Peyer's patch (tissue), 4 donors: ENCODE results near the gene ANKRD2.

Source experiments
- CTCF ChIP-seq, 6 experiments: fragments of 450-650 bp in 4 of 6; fragments of 200-600 bp in 2 of 6; sonication (generic) in 1 of 6; IDR thresholded peaks; one replicate each; pipeline ENCODE4 v1.5.1; 2017 to 2019; ENCODE audit warnings: antibody characterized with exemption in 6 of 6, mild to moderate bottlenecking in 3 of 6, moderate library complexity in 1 of 6
- POLR2A ChIP-seq, 2 donors: fragments of 450-650 bp; IDR thresholded peaks; one replicate each; pipeline ENCODE4 v1.5.1; 2017; ENCODE audit warnings: antibody characterized with exemption in 2 of 2, mild to moderate bottlenecking in 2 of 2, moderate library complexity in 2 of 2

- TF ChIP-seq CTCF (IDR thresholded peaks at IDR 0.05) = no peak
- TF ChIP-seq POLR2A (IDR thresholded peaks at IDR 0.05) = no peak
Observed at GRCh38 chr10:97522937-97523336, 49.6 kb upstream of the ANKRD2 start.
